OCI-LY1 (cell line): ENCODE results near the gene DET1.
"Not testable (repeated sequence)": the region's sequence is repeated elsewhere in the genome, so short reads cannot be mapped to it uniquely, and the experiment has no call there.

ENCODE experiments used
- CTCF ChIP-seq: fragments of 200-600 bp; sonication (generic), shearing (Covaris generic); IDR thresholded peaks from 2 replicates; pipeline ENCODE4 v1.5.1; 2017; ENCODE audit warnings: mild to moderate bottlenecking, antibody characterized with exemption, low read length, moderate library complexity, mixed read lengths
- EZH2 ChIP-seq: fragments of 200-600 bp; sonication (generic), shearing (Covaris generic); IDR thresholded peaks from 2 replicates; pipeline ENCODE4 v1.8.0; 2017; ENCODE audit warnings: borderline replicate concordance, mixed run types, mild to moderate bottlenecking, antibody characterized with exemption, low read length, moderate library complexity, mixed read lengths

- not testable (repeated sequence) for TF ChIP-seq CTCF, EZH2
Measured at GRCh38 chr15:88545578-88546247, 768 bp downstream of the DET1 start.
